K562 (cell line): Measurements from ENCODE around the gene PTH2. TPM values are rescaled to one million over a fixed set of nuclear protein-coding genes. Genes with fewer than 3 reads are reported as not detected.

ENCODE experiments used
- CEBPG ChIP-seq, 3 experiments: fragments of 200-800 bp in 1 of 3; sonication (Bioruptor generic) in 1 of 3; sonication (generic) in 1 of 3; formaldehyde crosslinking in 1 of 3; IDR thresholded peaks in 2 of 3; conservative IDR thresholded peaks in 1 of 3; 2 replicates each; pipeline versions ENCODE4 v1.6.1 to v1.8.0; 2016 to 2022; ENCODE audit warnings: missing compliant biosample characterization in 2 of 3, missing genetic modification characterization in 2 of 3, mild to moderate bottlenecking in 1 of 3, missing genetic modification reagents in 1 of 3
- CTCF ChIP-seq, 3 experiments: IDR thresholded peaks in 2 of 3; conservative IDR thresholded peaks in 1 of 3; 2 replicates each; pipeline ENCODE4 v1.5.1; 2011 to 2012; ENCODE audit warnings: low read length in 3 of 3, mild to moderate bottlenecking in 3 of 3, control low read depth in 2 of 3, improper control_type of control experiment in 1 of 3, inconsistent platforms in 1 of 3, low read depth in 1 of 3, mixed read lengths in 1 of 3, moderate library complexity in 1 of 3; ENCODE audit not compliant: insufficient read depth in 2 of 3
- HMG20B ChIP-seq: fragments of 250-450 bp; sonication (Bioruptor Pico); IDR thresholded peaks from 2 replicates; pipeline ENCODE4 v1.5.0; 2021; ENCODE audit warnings: mild to moderate bottlenecking
- LCOR ChIP-seq: sonication (generic); formaldehyde crosslinking; IDR thresholded peaks from 2 replicates; pipeline ENCODE4 v1.8.0; 2022; ENCODE audit warnings: mild to moderate bottlenecking, missing genetic modification reagents
- MAZ ChIP-seq, 2 experiments: fragments of 450-650 bp in 1 of 2; sonication (generic) in 1 of 2; formaldehyde crosslinking; IDR thresholded peaks in 1 of 2; conservative IDR thresholded peaks in 1 of 2; 2 replicates each; pipeline versions ENCODE4 v1.4.0 to v1.5.0; 2020; ENCODE audit warnings: mild to moderate bottlenecking in 1 of 2, missing genetic modification reagents in 1 of 2
- MECOM ChIP-seq: fragments of 250-450 bp; sonication (Bioruptor Pico); IDR thresholded peaks from 2 replicates; pipeline ENCODE4 v1.8.0; 2022; ENCODE audit warnings: inconsistent platforms
- NCOA2 ChIP-seq, 2 experiments: fragments of 450-650 bp; IDR thresholded peaks; 2 replicates each; pipeline ENCODE4 v1.6.1; 2018; ENCODE audit warnings: mild to moderate bottlenecking in 2 of 2, moderate library complexity in 1 of 2; ENCODE audit not compliant: partially characterized antibody in 2 of 2
- NFIX ChIP-seq: fragments of 250-450 bp; sonication (Bioruptor Pico); IDR thresholded peaks from 2 replicates; pipeline ENCODE4 v1.4.0; 2020; ENCODE audit warnings: low read depth, mild to moderate bottlenecking, moderate library complexity
- NRF1 ChIP-seq, 2 experiments: fragments of 450-650 bp; IDR thresholded peaks in 1 of 2; conservative IDR thresholded peaks in 1 of 2; 2 replicates each; pipeline ENCODE4 v1.6.1; 2014; ENCODE audit warnings: mild to moderate bottlenecking in 2 of 2
- RCOR1 ChIP-seq, 2 experiments: IDR thresholded peaks; 2 replicates each; pipeline ENCODE4 v1.6.1; 2012; ENCODE audit warnings: low read depth in 2 of 2, low read length in 2 of 2, borderline replicate concordance in 1 of 2, improper control_type of control experiment in 1 of 2
- SMC3 ChIP-seq: conservative IDR thresholded peaks from 2 replicates; pipeline ENCODE4 v1.6.1; 2011; ENCODE audit warnings: low read depth, low read length, improper control_type of control experiment; ENCODE audit not compliant: insufficient read depth
- SOX6 ChIP-seq: fragments of 450-650 bp; IDR thresholded peaks from 2 replicates; pipeline ENCODE4 v1.6.1; 2014; ENCODE audit warnings: mild to moderate bottlenecking
- TBP ChIP-seq: optimal IDR thresholded peaks from 2 replicates; pipeline ENCODE3; 2011; ENCODE audit warnings: low read depth, low read length, improper control_type of control experiment
- THAP12 ChIP-seq: fragments of 250-450 bp; sonication (Bioruptor Pico); IDR thresholded peaks from 2 replicates; pipeline ENCODE4 v1.9.0; 2021; ENCODE audit warnings: mild to moderate bottlenecking, inconsistent platforms
- ZEB2 ChIP-seq: fragments of 450-650 bp; IDR thresholded peaks from 2 replicates; pipeline ENCODE4 v1.6.1; 2016
- ZNF274 ChIP-seq: IDR thresholded peaks from 2 replicates; pipeline ENCODE4 v1.6.1; 2011; ENCODE audit warnings: low read depth, mild to moderate bottlenecking, low read length, moderate library complexity, borderline replicate concordance
- ZNF280B ChIP-seq: fragments of 250-450 bp; sonication (Bioruptor Pico); IDR thresholded peaks from 2 replicates; pipeline ENCODE4 v1.5.1; 2021; ENCODE audit warnings: mild to moderate bottlenecking
- ZNF398 ChIP-seq: fragments of 250-450 bp; sonication (Bioruptor Pico); IDR thresholded peaks from 2 replicates; pipeline ENCODE4 v1.8.0; 2021; ENCODE audit warnings: moderate library complexity, mild to moderate bottlenecking, inconsistent platforms
- ZNF57 ChIP-seq: fragments of 450-650 bp; formaldehyde crosslinking; IDR thresholded peaks from 2 replicates; pipeline ENCODE4 v1.4.0; 2020; ENCODE audit warnings: mild to moderate bottlenecking, moderate library complexity
- polyA plus RNA-seq, 8 experiments: library from polyadenylated mRNA; depleted of rRNA in 4 of 8; stranded (reverse) in 5 of 8; unstranded in 3 of 8; fragments of >200 nt; fragmentation: Nextera tagmentation in 2 of 8; fragmentation: Illumina TruSeq in 1 of 8; extraction: Ambion mirVana in 2 of 8; extraction: Trizol in 1 of 8; gene quantifications; 2 replicates each; pipeline versions ENCODE4 v1.2.1 to v1.2.3, GENCODE V29; 2011 to 2014; ENCODE audit warnings: inconsistent platforms in 1 of 8, missing spikeins in 1 of 8
- total RNA-seq, 7 experiments: library from RNA; depleted of rRNA in 6 of 7; stranded (reverse); fragments of >200 nt in 6 of 7; fragmentation: Illumina TruSeq in 2 of 7; extraction: Trizol in 2 of 7; gene quantifications; 2 replicates each; pipeline versions ENCODE4 v1.2.1 to v1.2.3, GENCODE V29; 2011 to 2021; ENCODE audit warnings: low replicate concordance in 1 of 7

Gene PTH2
- total and polyA plus RNA-seq, 9 of the 15 experiments (the other 6 are each of a cell fraction or from before 2014, with no cell fraction given), result 1.3 TPM; not detected in 8

GRCh38 chr19:49431330-49431749 is 8.1 kb upstream of the PTH2 start (continued):
- no peak for TF ChIP-seq ZNF398 (CRISPR knock-in tag)
- no peak for TF ChIP-seq HMG20B
- TF ChIP-seq NCOA2 (IDR thresholded peaks at IDR 0.05; ENCODE audit: partially characterized antibody in 2 of 2), result no peak
- no peak for TF ChIP-seq LCOR (CRISPR knock-in tag)
- no peak for TF ChIP-seq ZNF274
- no peak for TF ChIP-seq SMC3
- TF ChIP-seq ZNF280B (CRISPR knock-in tag), result no peak
- peak; percentile 64 for TF ChIP-seq TBP
- no peak for TF ChIP-seq CTCF (IDR thresholded peaks at IDR 0.05 in 2 of 3, conservative IDR thresholded peaks at IDR 0.05 in 1 of 3; ENCODE audit: insufficient read depth in 2 of 3, low read depth in 1 of 3, low read length in 3 of 3)
- TF ChIP-seq MAZ (CRISPR knock-in tag; conservative IDR thresholded peaks at IDR 0.05 in 1 of 2, IDR thresholded peaks at IDR 0.05 in 1 of 2), result peak in 1 of 2 experiments; percentile 23; a peak in 1 of 4 replicates
- TF ChIP-seq RCOR1 (IDR thresholded peaks at IDR 0.05; ENCODE audit: borderline replicate concordance in 1 of 2, low read depth in 2 of 2, low read length in 2 of 2), result no peak
- TF ChIP-seq MECOM (CRISPR knock-in tag), result no peak
- TF ChIP-seq THAP12 (CRISPR knock-in tag), result 0 out of 2 replicates have a peak, but pooled peaks have one; percentile 61
- no peak for TF ChIP-seq ZNF57 (CRISPR knock-in tag)
- TF ChIP-seq NRF1 (conservative IDR thresholded peaks at IDR 0.05 in 1 of 2, IDR thresholded peaks at IDR 0.05 in 1 of 2), result 0 out of 4 replicates have a peak, but pooled peaks of 1 of the 2 experiments have one; percentile 35
- no peak for TF ChIP-seq NFIX (CRISPR knock-in tag)
- no peak for TF ChIP-seq ZEB2
- no peak for TF ChIP-seq SOX6
- no peak for TF ChIP-seq CEBPG (CRISPR knock-in tag; IDR thresholded peaks at IDR 0.05)
- no peak for TF ChIP-seq CEBPG (tag; conservative IDR thresholded peaks at IDR 0.05 in 1 of 2, IDR thresholded peaks at IDR 0.05 in 1 of 2)
